ENCODE results near the gene CREB5. TPM values are rescaled to one million over a fixed set of nuclear protein-coding genes. Genes with fewer than 3 reads are reported as not detected.
A peak's percentile ranks its signal among the peaks of the same experiment; 100 is the strongest.

Gene CREB5
- total RNA-seq, 6 donors from 2014 or later, result 8.3 to 34.6 (median 15.3) TPM

GRCh38 chr7:28677668-28678067 lies 265.4 kb downstream of the CREB5 start:
- Histone ChIP-seq H3K27me3 (no peaks in the 10 kb centered on the region), H3K9me3 (no peaks in the 10 kb centered on the region), H3K4me1 (no peaks in the 10 kb centered on the region), H3K4me3 (no peak overlapping the region), H3K36me3 (no peaks in the 10 kb centered on the region), H3K27ac (no peak overlapping the region)
- DNase-seq (no peak), ATAC-seq (ENCODE audit: low FRiP score in 2 of 2) (no peak)
- WGBS, 2 donors, result 90 to 92% methylated on average over 3 of the region's 3 CpGs
- no peak for TF ChIP-seq POLR2AphosphoS5 (IDR thresholded peaks at IDR 0.05)
- TF ChIP-seq EP300 (IDR thresholded peaks at IDR 0.05), result no peak
- TF ChIP-seq POLR2A (IDR thresholded peaks at IDR 0.05), result no peak
- TF ChIP-seq CTCF (IDR thresholded peaks at IDR 0.05), result no peak

- Histone ChIP-seq H3K4me3 (no peak overlapping the region), H3K36me3 (no peaks in the 10 kb centered on the region), H3K27ac (no peak overlapping the region), H3K27me3 (no peaks in the 10 kb centered on the region), H3K9me3 (no peaks in the 10 kb centered on the region), H3K4me1 (no peaks in the 10 kb centered on the region)
- 75 to 79% methylated on average over 2 of the region's 2 CpGs for WGBS, 2 donors
- no peak for ATAC-seq (ENCODE audit: low FRiP score in 2 of 2)
- TF ChIP-seq EP300 (IDR thresholded peaks at IDR 0.05) (no peak), POLR2A (IDR thresholded peaks at IDR 0.05) (no peak), POLR2AphosphoS5 (IDR thresholded peaks at IDR 0.05) (no peak), CTCF (IDR thresholded peaks at IDR 0.05) (no peak)
- DNase-seq, result no peak
Measured at GRCh38 chr7:28678431-28678965, 266.2 kb downstream of the CREB5 start.

GRCh38 chr7:28681693-28682310 lies 269.5 kb downstream of the CREB5 start:
- no peak overlapping the region for H3K4me3 ChIP-seq
- H3K9me3 ChIP-seq, result no peaks in the 10 kb centered on the region
- no peaks in the 10 kb centered on the region for H3K27me3 ChIP-seq
- ATAC-seq (ENCODE audit: low FRiP score in 2 of 2) (no peak), DNase-seq (no peak)
- TF ChIP-seq CTCF (IDR thresholded peaks at IDR 0.05), result no peak
- WGBS, 2 donors, result 75 to 86% methylated on average over 5 of the region's 5 CpGs
- H3K36me3 ChIP-seq, result no peaks in the 10 kb centered on the region
- H3K4me1 ChIP-seq, result peaks cover 9 to 18% (median 15%) of the 10 kb centered on the region in 4 donors
- peak overlapping the region in 1 of 4 donors; percentile 42 for H3K27ac ChIP-seq

- no peaks in the 10 kb centered on the region for H3K9me3 ChIP-seq
- no peak for DNase-seq
- no peaks in the 10 kb centered on the region for H3K27me3 ChIP-seq
- no peak overlapping the region for H3K27ac ChIP-seq
- H3K4me3 ChIP-seq, result no peak overlapping the region
- 89 to 91% methylated on average over 8 of the region's 8 CpGs for WGBS, 2 donors
- peaks cover 9 to 24% (median 18%) of the 10 kb centered on the region in 4 donors for H3K4me1 ChIP-seq
- TF ChIP-seq EP300 (IDR thresholded peaks at IDR 0.05), result no peak
- no peak for TF ChIP-seq CTCF (IDR thresholded peaks at IDR 0.05)
- H3K36me3 ChIP-seq, result no peaks in the 10 kb centered on the region
- ATAC-seq (ENCODE audit: low FRiP score in 2 of 2), result peak in 1 of 2 donors; percentile 62
Measured at GRCh38 chr7:28682801-28683200, 270.5 kb downstream of the CREB5 start.

GRCh38 chr7:28684650-28685241 lies 272.4 kb downstream of the CREB5 start:
- Histone ChIP-seq H3K36me3 (no peaks in the 10 kb centered on the region), H3K4me3 (peak overlapping the region in 3 of 4 donors; percentile 34 to 55 (median 43)), H3K27me3 (no peaks in the 10 kb centered on the region), H3K4me1 (peaks cover 17 to 25% (median 21%) of the 10 kb centered on the region in 4 donors), H3K9me3 (no peaks in the 10 kb centered on the region), H3K27ac (peak overlapping the region; percentile 74 to 88 (median 85))
- no peak for TF ChIP-seq POLR2AphosphoS5 (IDR thresholded peaks at IDR 0.05)
- ATAC-seq (ENCODE audit: low FRiP score in 2 of 2), result no peak
- DNase-seq, result no peak
- 37 to 40% methylated on average over 5 of the region's 5 CpGs for WGBS, 2 donors
